Kidney (tissue), 14 donors: ENCODE results near the gene EDARADD. TPM values are rescaled to one million over a fixed set of nuclear protein-coding genes. Genes with fewer than 3 reads are reported as not detected.

ENCODE experiments used
- DNase-seq, 5 donors: peaks; one replicate each; pipeline ENCODE4 v3.0.0-alpha.2; 2013 to 2020
- FAIRE-seq: peaks from 2 replicates; lab custom pipeline; 2012; peaks lifted over from hg19 to GRCh38; lab: Jason Lieb, UNC
- H3K27ac ChIP-seq, 2 donors: one replicate each; pipeline ENCODE4 v1.7.0; 2013; ENCODE audit warnings: low read depth in 2 of 2, low read length in 2 of 2, inconsistent platforms in 1 of 2
- H3K27me3 ChIP-seq: one replicate; pipeline ENCODE4 v1.7.1; 2013; ENCODE audit warnings: low read length, inconsistent platforms; ENCODE audit not compliant: control insufficient read depth, insufficient read depth
- H3K36me3 ChIP-seq, 3 donors: one replicate each; pipeline versions ENCODE4 v1.7.0 to v1.7.1; 2013; ENCODE audit warnings: low read length in 3 of 3, control low read depth in 1 of 3, inconsistent platforms in 1 of 3; ENCODE audit not compliant: insufficient read depth in 3 of 3, control insufficient read depth in 2 of 3
- H3K4me1 ChIP-seq, 3 donors: one replicate each; pipeline versions ENCODE4 v1.7.0 to v1.7.1; 2013; ENCODE audit warnings: low read length in 3 of 3, inconsistent platforms in 1 of 3, low read depth in 1 of 3; ENCODE audit not compliant: control insufficient read depth in 2 of 3, insufficient read depth in 2 of 3
- H3K4me3 ChIP-seq, 3 donors: one replicate each; pipeline versions ENCODE4 v1.7.0 to v1.8.1; 2013; ENCODE audit warnings: low read length in 3 of 3, control low read depth in 1 of 3, inconsistent platforms in 1 of 3
- H3K9ac ChIP-seq, 3 donors: one replicate each; pipeline versions ENCODE4 v1.7.0 to v1.7.1; 2013; ENCODE audit warnings: low read length in 3 of 3, control low read depth in 1 of 3, inconsistent platforms in 1 of 3
- H3K9me3 ChIP-seq, 3 donors: one replicate each; pipeline versions ENCODE4 v1.7.0 to v1.7.1; 2013; ENCODE audit warnings: low read length in 3 of 3, control low read depth in 1 of 3, inconsistent platforms in 1 of 3; ENCODE audit not compliant: control insufficient read depth in 2 of 3, insufficient read depth in 1 of 3
- intact Hi-C: fragments of 100-400 bp; cut with DNase I; formaldehyde crosslinking; loops from one replicate; pipeline ENCODE4 v1.11.1; 2022
- polyA plus RNA-seq: library from polyadenylated mRNA; stranded (reverse); fragments of 350-450 nt; fragmentation: Illumina TruSeq; extraction: RNeasy Lipid Tissue Mini Kit (QIAGEN cat#74804); gene quantifications from one replicate; pipeline ENCODE4 v1.2.3, GENCODE V29; 2014; ENCODE audit warnings: low read depth, low replicate concordance; ENCODE audit not compliant: insufficient read depth
- total RNA-seq: library from RNA; stranded (reverse); fragmentation: NEBNext Ultra II Directional; extraction: Animal tissue kit (Norgen Biotek cat#: 25700); gene quantifications from one replicate; pipeline ENCODE4 v1.2.1, GENCODE V29; 2021
- TF ChIP-seq, protein P1 (sequence below): IDR thresholded peaks from 3 replicates; pipeline ENCODE4 v1.5.1; 2012; ENCODE audit warnings: mild to moderate bottlenecking, moderate library complexity, borderline replicate concordance; ENCODE audit not compliant: insufficient read depth; ENCODE audit errors: extremely low read depth
- donor health status: control.
- donor health status: control.
- donor health status: control.
- donor health status: control.
- donor health status: control.
- donor health status: DM: yes; HTN: yes; CAD: no.
- donor health status: Normal renal cell carcinoma (clear cell type).

The EDARADD gene
- total and polyA plus RNA-seq, 2 donors from 2014 or later = 0.82 to 2.2 TPM

DNA sequence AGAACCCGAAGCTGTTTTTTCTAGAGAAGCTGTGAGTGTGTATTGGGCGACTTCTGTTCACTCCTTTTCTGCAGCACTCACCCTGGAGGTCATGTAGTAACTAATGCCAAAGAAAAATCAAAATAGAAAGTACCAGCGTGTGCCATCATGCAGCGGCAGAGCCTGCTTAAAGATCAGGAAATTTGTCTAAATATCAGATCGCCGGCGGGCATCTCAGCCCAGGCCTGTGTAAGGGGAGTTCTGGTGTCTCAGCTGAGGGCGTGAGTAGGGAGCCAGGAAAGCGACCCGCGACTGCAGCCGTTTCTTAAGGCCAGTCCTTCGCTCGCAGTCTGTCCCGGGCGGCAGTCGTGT, 768 bp downstream of the EDARADD start:
- Histone ChIP-seq H3K36me3 (no peaks in the 10 kb centered on the region), H3K4me1 (no peaks in the 10 kb centered on the region), H3K27me3 (no peaks in the 10 kb centered on the region), H3K9me3 (no peaks in the 10 kb centered on the region), H3K9ac (no peak overlapping the region), H3K4me3 (peak overlapping the region; percentile 61 to 71 (median 67)), H3K27ac (no peak overlapping the region)
- DNase-seq (peak in 2 of 5 donors; percentile 71 to 73), FAIRE-seq (no peak)
- intact Hi-C loops = no loop called here
- TF ChIP-seq, protein P1, sequence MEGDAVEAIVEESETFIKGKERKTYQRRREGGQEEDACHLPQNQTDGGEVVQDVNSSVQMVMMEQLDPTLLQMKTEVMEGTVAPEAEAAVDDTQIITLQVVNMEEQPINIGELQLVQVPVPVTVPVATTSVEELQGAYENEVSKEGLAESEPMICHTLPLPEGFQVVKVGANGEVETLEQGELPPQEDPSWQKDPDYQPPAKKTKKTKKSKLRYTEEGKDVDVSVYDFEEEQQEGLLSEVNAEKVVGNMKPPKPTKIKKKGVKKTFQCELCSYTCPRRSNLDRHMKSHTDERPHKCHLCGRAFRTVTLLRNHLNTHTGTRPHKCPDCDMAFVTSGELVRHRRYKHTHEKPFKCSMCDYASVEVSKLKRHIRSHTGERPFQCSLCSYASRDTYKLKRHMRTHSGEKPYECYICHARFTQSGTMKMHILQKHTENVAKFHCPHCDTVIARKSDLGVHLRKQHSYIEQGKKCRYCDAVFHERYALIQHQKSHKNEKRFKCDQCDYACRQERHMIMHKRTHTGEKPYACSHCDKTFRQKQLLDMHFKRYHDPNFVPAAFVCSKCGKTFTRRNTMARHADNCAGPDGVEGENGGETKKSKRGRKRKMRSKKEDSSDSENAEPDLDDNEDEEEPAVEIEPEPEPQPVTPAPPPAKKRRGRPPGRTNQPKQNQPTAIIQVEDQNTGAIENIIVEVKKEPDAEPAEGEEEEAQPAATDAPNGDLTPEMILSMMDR = no peak

DNA sequence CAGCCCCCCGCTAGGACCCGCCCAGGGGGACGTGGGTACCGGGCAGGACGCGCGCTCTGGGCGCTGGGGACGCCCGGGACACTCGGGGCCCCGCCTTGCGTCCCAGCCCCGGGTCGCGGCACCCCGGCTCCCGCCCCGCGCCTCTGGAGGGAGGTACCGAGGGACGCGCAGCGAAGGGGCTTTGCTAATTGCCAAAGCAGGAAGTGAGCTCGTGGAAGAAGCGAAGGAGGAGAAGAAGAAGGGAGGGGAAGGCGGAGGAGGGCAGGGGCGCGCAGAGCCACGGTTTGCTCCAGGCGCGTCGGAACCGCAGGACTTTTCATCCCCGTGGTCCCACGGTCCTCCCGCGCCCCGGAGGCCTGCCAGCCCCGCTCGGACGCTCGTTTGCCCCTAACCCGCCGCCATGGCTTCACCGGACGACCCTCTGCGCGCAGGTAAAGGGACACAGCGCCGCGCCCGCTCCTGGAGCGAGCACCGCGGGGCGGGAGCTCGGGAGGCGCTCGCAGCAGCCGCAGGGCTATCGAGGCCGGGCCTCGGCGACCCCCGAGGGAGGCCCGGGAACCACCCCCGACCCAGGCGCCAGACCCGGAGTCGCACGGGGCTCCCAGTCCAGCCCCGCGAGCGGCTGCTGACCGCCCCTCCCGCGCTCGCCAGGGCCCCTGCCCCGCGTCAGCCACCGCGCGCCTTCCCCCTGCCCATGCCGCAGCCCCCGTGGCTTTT, 1.3 kb downstream of the EDARADD start:
- TF ChIP-seq, protein P1 = no peak
- H3K9me3 ChIP-seq = no peaks in the 10 kb centered on the region
- intact Hi-C loops = no loop called here
- DNase-seq = peak; percentile 64 to 81 (median 70)
- H3K9ac ChIP-seq = peak overlapping the region in 1 of 3 donors; percentile 40
- FAIRE-seq = no peak
- H3K36me3 ChIP-seq = no peaks in the 10 kb centered on the region
- H3K4me1 ChIP-seq = no peaks in the 10 kb centered on the region
- no peaks in the 10 kb centered on the region for H3K27me3 ChIP-seq
- no peak overlapping the region for H3K27ac ChIP-seq
- peak overlapping the region; percentile 63 to 71 (median 67) for H3K4me3 ChIP-seq

DNA sequence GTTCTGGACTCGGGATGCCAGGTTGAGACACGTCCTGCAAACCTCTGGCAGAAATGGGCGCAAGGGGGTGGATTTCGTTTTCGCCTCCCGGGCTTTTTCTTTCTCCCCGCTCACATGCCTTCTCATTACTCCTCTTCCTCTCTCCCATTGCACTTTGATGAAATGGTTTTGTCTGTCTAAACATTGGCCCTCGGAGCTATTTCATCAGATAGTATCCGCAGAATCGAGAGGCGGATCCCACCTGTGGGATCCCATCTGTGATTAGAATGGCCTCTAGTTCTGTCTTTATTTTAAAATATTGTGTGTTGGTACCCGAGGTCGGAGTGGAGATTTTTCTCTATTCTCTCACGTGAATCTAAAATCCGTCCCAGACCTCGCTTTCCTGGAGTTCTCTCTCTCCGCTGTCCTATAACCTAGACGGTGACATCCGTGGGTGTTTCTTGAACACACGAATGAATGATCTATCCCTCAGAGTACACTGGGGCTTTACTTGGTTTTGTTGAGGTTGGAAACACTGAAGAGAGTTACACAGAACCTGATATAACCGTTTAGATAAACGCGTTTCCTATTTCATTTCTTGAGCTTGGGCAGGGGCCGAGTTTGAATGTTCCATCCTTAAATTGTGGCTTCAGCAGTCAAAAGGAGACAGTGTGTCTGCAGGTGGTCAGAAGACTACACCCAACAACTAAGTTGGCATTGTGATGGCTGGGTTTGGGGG, 2.0 kb downstream of the EDARADD start:
- H3K4me3 ChIP-seq = peak overlapping the region; percentile 12 to 67 (median 52)
- H3K27me3 ChIP-seq = no peaks in the 10 kb centered on the region
- no peaks in the 10 kb centered on the region for H3K4me1 ChIP-seq
- H3K9me3 ChIP-seq = no peaks in the 10 kb centered on the region
- no peak for FAIRE-seq
- TF ChIP-seq, protein P1 = no peak
- no peaks in the 10 kb centered on the region for H3K36me3 ChIP-seq
- H3K27ac ChIP-seq = no peak overlapping the region
- intact Hi-C loops = no loop called here
- peak in 1 of 5 donors; percentile 47 for DNase-seq
- H3K9ac ChIP-seq = peak overlapping the region in 1 of 3 donors; percentile 27
